ENCODE measurements around the gene LGALS7B. TPM values are rescaled to one million over a fixed set of nuclear protein-coding genes. Genes with fewer than 3 reads are reported as not detected.
"Not testable (repeated sequence)": the region's sequence is repeated elsewhere in the genome, so short reads cannot be mapped to it uniquely, and the experiment has no call there.

The LGALS7B gene
- total RNA-seq, 1 donor from 2014 or later: 886 TPM

DNA sequence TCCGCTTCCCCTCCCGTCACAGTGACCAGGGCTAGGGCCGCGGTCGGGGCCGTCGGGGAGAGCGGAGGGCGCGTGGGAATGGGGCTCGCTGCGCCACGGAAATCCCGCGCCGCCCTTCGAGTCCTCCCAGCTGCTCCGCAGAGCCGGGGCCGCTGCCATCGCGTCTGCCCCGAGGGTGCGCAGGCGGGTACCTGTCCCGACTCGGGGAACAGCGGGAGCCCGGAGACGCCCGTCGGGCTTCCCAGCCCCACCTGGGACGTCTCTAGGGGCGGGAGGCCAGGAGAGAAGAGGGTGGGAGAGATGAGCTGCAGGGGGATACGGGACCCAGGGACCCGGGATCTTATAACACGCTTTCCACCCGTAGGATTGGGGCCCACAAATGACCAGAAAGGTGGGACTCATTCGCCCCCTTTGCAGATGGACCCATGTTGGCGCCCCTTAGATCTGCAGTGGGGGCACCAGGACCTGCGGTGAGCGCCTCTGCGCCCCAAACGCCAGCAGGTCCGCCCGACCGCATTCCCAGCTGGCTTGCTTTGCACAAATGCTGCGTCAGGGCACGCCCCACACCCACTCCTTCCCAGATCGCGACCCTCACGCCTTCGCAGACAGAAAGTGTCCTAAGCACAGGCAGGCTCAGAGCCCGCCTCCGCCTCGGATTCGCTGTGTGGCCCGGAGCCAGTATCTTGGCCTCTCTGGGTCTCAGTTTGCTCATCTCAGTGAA is 18.6 kb upstream of the LGALS7B start:
- peak; percentile 61 for ATAC-seq

DNA sequence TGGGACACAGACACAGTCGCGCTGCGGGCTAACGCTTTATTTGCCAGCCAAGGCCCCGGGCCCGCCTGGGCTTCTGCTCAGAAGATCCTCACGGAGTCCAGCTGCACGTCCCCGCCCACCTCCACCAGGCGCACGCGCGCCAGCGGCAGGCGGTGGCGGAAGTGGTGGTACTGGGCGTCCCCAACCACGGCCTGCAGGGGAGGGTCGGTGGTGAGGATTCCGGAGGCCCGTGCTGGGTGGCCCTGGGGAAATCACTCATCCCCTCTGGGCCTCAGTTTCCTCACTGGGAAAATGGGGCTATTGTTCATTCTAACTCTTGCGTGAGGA is 18.1 kb upstream of the LGALS7B start:
- peak; percentile 68 for ATAC-seq

DNA sequence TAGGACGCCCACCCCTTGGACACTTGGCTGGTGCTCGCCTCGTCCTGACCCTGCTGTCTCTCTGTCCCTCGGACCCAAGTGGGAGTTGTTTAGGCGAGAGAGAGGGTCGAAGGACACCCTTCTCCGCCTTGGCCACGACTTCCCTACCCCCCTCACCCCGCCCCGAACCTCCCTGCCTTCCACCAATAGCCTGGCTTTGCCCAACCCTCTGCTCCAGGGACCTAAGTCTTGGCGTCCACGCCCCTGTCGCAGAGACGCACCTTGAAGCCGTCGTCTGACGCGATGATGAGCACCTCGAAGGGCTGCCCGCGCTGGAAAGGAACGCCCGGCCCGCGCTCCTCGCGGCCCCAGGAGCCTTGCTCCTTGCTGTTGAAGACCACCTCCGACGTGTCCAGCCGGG is 17.4 kb upstream of the LGALS7B start:
- peak; percentile 58 for ATAC-seq

DNA sequence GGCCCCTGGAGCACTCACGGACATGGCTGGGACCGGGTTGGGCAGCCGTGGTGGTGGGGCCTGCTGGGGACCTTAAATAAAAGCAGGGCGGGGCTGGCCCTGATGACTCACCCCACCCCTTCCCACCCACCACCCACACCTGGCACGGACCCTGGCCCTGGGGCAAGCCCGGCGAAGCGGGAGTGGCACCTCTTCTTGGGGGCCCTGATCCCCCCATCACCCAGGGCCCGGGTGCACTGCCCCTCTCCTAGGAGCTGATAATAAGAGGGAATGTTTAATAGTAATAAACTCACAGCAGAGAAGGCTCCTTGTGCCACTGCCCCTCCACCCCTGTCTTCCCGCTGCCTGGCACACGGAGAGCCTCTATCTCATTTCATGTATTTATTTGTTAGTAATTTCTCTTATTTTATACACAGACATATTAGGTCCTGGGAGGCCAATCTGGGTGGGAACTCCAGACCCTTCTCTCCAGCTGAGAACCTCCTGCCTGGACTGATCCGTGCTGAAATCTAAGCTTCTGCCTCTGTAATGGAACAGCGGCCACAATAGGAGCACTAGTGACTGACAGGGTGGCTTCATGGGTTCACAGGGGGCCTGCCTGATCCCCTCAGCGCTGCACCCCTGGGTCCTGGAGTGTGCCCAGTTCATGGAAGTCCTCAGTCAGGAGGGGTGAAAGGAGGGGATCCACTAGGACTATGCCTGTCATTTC is 15.4 kb upstream of the LGALS7B start, which contains the start of gene LGALS7:
Gene LGALS7, minus strand, starts transcription at position 49 of the 709 bp plus-strand sequence. Its CDS starts 25 bp downstream, at position 24.
- ATAC-seq: peak; percentile 6

DNA sequence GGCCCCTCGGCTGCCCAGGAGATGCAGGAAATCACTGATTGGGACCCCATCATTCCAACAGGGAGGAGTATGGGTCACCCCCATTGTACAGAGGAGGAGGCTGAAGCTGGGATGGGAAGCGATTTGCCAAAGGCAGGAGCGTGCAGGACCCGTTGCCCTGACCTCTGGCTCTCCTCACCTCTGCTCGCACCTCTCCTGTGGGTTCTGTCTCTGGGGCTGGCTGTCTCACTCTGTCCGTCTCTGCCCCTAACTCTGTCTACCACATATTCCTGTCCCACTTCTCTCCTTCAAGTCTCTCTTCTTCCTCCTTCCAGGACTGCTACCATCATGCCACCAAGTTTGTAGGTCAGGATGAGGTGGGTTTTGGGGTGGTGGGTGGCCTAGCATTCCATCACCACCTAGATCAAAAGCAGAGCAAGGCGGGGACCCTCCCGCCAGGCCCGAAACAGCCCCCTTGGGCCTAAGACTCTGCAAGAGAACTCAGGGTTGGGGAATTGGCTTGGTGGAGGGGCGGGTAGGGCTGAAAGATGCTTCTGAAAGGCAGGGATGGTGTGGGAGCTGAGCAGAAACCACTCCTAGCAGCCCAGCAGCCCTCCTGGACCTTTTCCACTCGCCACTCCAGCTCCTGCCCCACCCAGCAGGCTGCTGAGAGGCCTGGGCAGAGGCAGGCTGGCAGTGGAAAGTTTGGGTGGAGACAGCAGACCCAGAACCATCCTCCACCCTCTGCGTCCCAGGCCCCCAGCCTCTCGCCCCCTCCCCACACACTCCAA is 14.6 kb upstream of the LGALS7B start:
- no peak for ATAC-seq

DNA sequence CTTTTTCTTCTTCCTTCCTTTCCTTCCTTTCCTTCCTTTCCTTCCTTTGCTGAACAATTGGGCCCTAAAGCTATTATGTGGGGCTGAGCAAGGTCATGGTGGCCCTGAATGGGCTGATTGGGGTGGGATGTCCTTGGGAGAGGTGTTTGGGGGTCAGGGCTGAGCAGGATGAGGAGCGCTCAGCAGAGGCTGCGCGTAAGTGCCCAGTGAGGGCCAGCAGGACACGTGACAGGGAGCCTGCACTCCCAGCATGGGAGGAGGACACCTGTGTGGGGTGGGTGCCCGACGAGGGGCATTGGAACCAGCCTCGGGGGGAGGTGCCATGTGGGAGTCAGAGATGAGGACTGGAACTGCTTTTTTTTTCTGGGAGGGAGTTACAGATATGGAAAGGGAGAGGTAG is 10.3 kb upstream of the LGALS7B start:
- no peak for ATAC-seq

DNA sequence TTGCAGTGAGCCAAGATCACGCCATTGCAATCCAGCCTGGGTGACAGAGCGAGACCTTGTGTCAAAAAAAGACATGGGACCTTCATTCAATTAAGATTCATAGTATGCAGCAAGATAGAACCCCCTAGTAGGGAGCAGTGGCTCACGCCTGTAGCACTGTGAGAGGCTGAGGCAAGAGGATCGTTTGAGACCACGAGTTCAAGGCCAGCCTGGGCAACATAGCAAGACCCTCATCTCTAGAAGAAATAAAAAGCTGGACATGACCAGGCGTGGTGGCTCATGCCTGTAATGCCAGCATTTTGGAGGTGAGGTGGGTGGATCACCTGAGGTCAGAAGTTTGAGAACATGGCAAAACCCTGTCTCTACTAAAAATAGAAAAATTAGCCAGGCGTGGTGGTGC is 8.6 kb upstream of the LGALS7B start:
- ATAC-seq: no peak

- ATAC-seq: no peak
Observed at GRCh38 chr19:38781058-38781457, 7.9 kb upstream of the LGALS7B start.

DNA sequence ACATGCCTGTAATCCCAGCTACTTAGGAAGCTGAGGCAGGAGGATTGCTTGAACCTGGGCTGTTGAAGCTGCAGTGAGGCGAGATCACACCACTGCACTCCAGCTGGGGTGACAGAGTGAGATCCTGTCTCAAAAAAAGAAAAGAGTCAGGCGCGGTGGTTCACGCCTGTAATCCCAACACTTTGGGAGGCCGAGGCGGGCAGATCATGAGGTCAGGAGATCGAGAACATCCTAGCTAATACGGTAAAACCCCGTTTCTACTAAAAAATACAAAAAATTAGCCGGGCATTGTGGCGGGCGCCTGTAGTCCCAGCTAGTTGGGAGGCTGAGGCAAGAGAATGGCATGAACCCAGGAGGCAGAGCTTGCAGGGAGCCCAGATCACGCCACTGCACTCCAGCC is 6.8 kb upstream of the LGALS7B start:
- not testable (repeated sequence) for ATAC-seq

DNA sequence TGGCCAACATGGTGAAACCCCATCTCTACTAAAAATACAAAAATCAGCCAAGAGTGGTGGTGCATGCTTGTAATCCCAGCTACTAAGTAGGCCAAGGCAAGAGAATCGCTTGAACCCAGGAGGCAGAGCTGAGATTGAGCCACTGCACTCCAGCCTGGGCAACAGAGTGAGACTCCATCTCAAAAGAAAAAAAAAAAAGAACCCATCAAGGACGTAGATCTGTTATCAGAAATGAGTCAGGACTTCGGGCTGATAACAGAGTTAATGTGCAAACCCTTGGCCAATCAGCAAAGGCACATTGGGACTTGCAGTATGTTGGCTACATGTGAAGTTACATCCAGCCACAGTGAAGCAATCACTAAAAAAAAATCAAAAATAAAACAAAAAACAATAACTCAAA is 4.8 kb upstream of the LGALS7B start:
- no peak for ATAC-seq

DNA sequence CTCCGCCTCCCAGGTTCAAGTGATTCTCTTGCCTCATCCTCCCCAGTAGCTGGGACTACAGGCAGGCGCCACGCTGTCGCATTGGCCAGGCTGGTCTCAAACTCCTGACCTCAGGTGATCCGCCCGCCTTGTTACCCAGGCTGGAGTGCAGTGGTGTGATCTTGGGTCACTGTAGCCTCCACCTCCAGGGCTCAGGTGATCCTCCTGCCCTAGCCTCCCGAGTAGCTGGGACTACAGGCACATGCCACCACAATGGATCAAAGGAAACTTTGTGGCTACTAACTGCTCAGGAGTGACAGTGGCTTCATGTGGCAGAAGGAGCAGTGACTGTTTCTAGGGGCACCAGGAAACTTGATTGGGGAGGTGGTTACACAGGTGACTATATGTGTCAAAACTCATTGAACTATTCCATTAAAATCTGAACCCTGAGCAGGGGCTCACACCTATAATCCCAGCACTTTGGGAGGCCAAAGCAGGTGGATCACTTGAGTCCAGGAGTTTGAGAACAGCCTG is 3.8 kb upstream of the LGALS7B start:
- ATAC-seq: no peak

GRCh38 chr19:38786061-38786460 is 2.9 kb upstream of the LGALS7B start:
- not testable (repeated sequence) for ATAC-seq

DNA sequence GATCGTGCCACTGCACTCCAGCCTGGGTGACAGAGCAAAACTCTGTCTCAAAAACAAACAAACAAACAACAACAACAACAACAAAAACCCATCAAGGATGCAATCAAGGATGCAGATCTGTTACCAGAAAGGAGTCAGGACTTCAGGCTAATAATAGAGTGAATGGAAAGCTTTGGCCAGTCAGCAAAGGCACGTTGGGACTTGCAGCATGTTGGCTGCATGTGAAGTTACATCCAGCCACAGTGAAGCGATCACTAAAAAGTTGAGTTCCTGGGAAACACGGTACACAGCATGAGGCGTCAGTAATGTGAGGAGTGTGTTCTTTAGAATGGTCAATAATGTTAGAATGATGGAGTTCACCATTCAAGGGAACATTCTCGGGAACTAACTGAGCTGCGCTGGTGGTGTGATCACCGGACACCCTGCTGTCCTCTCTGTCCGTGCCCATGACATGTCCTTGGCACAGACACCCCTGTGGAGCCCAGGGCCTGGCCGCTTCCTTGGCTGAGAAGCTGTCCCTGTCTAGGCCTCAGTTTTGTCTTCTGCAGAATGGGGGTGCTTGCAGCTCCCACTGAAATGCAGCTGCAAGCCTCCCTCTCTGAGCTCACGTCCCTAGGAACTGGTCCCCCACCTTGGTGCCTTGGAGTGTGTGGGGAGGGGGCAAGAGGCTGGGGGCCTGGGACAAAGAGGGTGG is 2.3 kb upstream of the LGALS7B start:
- peak; percentile 10 for ATAC-seq

GRCh38 chr19:38790507-38791403 is 1.8 kb downstream of the LGALS7B start:
- peak; percentile 61 for ATAC-seq

DNA sequence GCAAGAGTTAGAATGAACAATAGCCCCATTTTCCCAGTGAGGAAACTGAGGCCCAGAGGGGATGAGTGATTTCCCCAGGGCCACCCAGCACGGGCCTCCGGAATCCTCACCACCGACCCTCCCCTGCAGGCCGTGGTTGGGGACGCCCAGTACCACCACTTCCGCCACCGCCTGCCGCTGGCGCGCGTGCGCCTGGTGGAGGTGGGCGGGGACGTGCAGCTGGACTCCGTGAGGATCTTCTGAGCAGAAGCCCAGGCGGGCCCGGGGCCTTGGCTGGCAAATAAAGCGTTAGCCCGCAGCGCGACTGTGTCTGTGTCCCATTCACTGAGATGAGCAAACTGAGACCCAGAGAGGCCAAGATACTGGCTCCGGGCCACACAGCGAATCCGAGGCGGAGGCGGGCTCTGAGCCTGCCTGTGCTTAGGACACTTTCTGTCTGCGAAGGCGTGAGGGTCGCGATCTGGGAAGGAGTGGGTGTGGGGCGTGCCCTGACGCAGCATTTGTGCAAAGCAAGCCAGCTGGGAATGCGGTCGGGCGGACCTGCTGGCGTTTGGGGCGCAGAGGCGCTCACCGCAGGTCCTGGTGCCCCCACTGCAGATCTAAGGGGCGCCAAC is 2.6 kb downstream of the LGALS7B start:
- ATAC-seq: peak; percentile 68

- peak; percentile 45 for ATAC-seq
Observed at GRCh38 chr19:38792250-38793111, 3.5 kb downstream of the LGALS7B start.

DNA sequence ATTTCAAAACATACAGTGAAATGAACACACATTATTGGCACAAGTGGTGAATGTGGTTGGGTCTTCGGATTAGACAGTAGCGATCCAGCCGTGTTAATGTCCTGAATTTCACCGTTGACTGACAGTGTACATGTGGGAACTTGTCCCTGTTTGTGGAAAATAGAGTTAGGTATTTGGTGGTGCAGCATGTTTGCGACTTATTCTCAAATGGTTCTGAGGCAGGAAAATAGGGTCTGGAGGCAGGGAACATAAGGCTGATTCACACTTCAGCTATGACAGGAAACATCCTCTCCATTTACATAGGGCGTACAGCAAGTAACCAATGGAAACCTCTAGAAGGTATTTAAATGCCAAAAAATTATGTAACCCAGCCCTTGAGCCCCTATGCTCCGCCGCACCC is 4.2 kb downstream of the LGALS7B start:
- ATAC-seq: peak; percentile 1

DNA sequence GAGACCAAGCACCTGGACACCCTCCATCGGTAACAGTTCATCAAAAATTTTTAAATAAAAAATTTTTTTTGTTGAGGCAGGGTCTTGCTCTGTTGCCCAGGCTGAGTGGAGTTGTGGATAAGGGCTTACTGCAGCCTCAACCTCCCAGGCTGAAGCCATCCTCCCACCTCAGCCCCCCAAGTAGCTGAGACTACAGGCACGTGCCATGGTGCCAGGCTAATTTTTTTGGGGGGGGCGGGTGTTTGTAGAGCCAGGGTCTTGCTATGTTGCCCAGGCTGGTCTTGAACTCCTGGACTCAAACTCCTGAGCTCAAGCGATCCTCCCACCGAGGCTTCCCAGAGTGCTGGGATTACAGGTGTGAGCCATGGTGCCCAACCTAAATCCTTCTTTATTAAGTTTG is 4.7 kb downstream of the LGALS7B start:
- ATAC-seq: no peak

GRCh38 chr19:38795549-38795948 is 6.5 kb downstream of the LGALS7B start:
- ATAC-seq: no peak

- no peak for ATAC-seq
Observed at GRCh38 chr19:38796154-38796553, 7.2 kb downstream of the LGALS7B start.

All from esophagus mucosa (tissue), 1 donor.